Tibial artery (tissue), 4 donors: ENCODE data around the gene SEMA5B.

Source experiments
- DNase-seq, 2 donors: peaks; one replicate each; pipeline ENCODE4 v3.0.0-alpha.2; 2019
- H3K27ac ChIP-seq, 2 donors: fragments of 200-600 bp; sonication (generic) in 1 of 2; 1 replicate in 1 of 2; 2 replicates in 1 of 2; pipeline ENCODE4 v1.5.1; 2018 to 2019; ENCODE audit warnings: mild to moderate bottlenecking in 1 of 2
- H3K27me3 ChIP-seq, 2 donors: fragments of 200-600 bp; sonication (generic) in 1 of 2; one replicate each; pipeline versions ENCODE4 v1.5.1 to v1.6.0; 2016 to 2019
- H3K36me3 ChIP-seq, 3 donors: fragments of 200-600 bp; sonication (generic) in 2 of 3; one replicate each; pipeline ENCODE4 v1.5.1; 2016 to 2019; ENCODE audit warnings: mild to moderate bottlenecking in 2 of 3
- H3K4me1 ChIP-seq, 4 donors: fragments of 200-600 bp; sonication (generic) in 2 of 4; 1 replicate in 3 of 4; 2 replicates in 1 of 4; pipeline ENCODE4 v1.5.1; 2016 to 2019
- H3K4me3 ChIP-seq, 2 donors: fragments of 200-600 bp; sonication (generic) in 1 of 2; 1 replicate in 1 of 2; 2 replicates in 1 of 2; pipeline ENCODE4 v1.5.1; 2018 to 2019; ENCODE audit warnings: mild to moderate bottlenecking in 2 of 2
- H3K9me3 ChIP-seq, 3 donors: fragments of 200-600 bp; sonication (generic) in 1 of 3; one replicate each; pipeline ENCODE4 v1.5.1; 2016 to 2019
- intact Hi-C: fragments of 100-400 bp; cut with DNase I; formaldehyde crosslinking; loops from one replicate; pipeline ENCODE4 v1.15.0; 2023; ENCODE audit warnings: low total_unique reads
- TF ChIP-seq, protein P1 (sequence below), 2 experiments: fragments of 200-600 bp in 1 of 2; fragments of 450-650 bp in 1 of 2; IDR thresholded peaks; one replicate each; pipeline ENCODE4 v1.5.1; 2017 to 2019; ENCODE audit warnings: antibody characterized with exemption in 2 of 2, mild to moderate bottlenecking in 1 of 2, moderate library complexity in 1 of 2

SEMA5B gene

DNA sequence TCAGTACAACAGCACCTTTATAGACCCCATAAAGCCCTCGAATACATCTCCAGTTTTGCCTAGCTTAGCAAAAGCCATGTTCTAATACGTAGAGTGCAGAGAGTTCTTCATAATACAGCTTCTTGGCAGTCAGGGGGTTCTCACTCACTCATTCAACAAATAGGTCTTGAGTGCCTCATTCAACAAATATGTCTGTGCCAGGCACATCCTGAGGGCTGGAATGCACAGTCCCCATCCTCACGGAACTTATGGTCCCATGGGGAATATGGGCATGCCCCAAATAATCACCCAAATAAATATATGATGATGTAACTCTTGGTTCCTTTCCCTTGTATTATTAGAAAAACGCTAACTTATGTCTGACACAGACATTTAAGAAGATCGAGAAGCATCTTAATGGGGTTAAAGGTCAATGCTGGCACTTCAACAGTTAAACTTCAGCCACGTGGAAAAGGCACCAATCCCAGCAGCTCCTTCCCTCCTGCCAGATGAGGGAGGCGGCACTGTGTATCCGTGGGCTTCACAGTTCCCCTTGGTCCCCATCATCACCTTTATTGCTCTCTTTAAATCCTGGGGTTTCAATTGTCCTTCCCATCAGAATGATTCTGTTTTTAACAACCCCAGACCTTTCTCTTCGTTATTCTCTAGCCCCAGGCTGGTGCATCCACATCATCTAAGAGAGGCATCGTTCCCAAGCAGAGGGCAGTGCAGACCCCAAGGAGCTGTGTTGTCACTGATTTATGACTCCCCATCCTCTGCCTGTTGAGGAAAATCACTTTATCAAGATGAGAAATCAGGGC, 18.9 kb upstream of the SEMA5B start:
- Histone ChIP-seq H3K27me3 (no peaks in the 10 kb centered on the region), H3K4me1 (peaks cover 0 to 19% (median 13%) of the 10 kb centered on the region in 4 donors), H3K27ac (no peak overlapping the region), H3K4me3 (no peak overlapping the region), H3K36me3 (no peaks in the 10 kb centered on the region), H3K9me3 (no peaks in the 10 kb centered on the region)
- no peak for DNase-seq
- TF ChIP-seq, protein P1, sequence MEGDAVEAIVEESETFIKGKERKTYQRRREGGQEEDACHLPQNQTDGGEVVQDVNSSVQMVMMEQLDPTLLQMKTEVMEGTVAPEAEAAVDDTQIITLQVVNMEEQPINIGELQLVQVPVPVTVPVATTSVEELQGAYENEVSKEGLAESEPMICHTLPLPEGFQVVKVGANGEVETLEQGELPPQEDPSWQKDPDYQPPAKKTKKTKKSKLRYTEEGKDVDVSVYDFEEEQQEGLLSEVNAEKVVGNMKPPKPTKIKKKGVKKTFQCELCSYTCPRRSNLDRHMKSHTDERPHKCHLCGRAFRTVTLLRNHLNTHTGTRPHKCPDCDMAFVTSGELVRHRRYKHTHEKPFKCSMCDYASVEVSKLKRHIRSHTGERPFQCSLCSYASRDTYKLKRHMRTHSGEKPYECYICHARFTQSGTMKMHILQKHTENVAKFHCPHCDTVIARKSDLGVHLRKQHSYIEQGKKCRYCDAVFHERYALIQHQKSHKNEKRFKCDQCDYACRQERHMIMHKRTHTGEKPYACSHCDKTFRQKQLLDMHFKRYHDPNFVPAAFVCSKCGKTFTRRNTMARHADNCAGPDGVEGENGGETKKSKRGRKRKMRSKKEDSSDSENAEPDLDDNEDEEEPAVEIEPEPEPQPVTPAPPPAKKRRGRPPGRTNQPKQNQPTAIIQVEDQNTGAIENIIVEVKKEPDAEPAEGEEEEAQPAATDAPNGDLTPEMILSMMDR (IDR thresholded peaks at IDR 0.05), result no peak
- intact Hi-C loops, result no loop called here

DNA sequence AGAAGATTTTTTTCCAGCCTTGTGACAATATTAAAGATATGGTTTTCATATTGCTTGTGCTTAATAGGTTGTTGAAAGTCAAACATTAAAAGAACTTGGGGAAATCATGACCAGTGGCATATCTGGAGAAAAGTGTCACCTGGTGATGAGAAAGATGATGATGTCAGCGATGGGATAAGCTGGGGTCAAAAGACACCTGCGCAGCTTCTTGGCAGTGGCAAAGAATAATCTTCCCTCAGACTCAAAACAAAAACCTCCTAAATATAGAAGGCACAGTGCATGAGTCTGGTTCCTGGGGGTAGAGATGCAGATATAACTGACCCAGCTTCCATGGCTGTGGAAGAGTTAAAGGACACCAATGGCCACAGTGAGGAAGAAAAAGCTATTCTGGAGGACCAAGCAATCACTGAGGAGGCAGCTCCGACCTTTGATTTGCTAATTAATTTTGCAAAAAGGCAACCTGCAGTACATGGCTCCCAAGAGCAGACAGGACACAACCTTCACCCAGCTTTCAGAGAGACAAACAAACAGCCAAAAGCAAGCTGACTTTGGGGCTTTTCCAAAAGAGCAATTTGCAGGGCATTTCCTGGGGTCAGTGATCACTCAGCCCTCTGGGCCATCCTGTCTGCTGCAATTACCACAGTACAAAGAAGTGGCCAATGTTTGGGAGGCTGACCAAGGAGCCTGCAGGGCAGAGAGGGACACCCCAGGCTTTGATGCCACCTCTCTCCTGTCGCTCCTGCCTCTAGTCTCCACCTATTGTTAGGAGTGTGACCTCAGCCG, 17.6 kb upstream of the SEMA5B start:
- no peak for DNase-seq

DNA sequence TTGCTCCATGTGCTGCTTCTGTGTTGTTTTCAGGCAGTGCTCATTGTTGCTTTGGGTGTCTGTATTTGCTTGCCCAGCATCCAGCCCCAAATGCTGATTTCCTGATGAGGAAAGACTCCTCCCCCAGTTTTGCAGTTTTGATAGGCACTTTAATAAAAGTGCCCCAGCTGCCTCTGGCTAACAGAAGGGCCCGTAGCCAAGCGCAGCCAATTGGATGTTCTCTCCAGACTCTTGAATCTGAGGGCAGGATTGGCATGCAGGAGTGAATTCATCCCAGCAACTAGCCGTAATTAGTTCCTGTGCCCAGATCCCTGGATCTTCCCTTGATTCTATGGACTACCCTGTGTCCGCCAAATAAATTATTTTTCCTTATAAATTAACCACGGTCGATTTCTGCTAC, 14.8 kb upstream of the SEMA5B start:
- intact Hi-C loops, result no loop called here

More for the DNA sequence above, 17.6 kb upstream of the SEMA5B start:
- H3K4me3 ChIP-seq, result no peak overlapping the region
- peaks cover 0 to 19% (median 13%) of the 10 kb centered on the region in 4 donors for H3K4me1 ChIP-seq
- intact Hi-C loops, result no loop called here
- H3K27ac ChIP-seq, result no peak overlapping the region
- H3K9me3 ChIP-seq, result no peaks in the 10 kb centered on the region
- H3K27me3 ChIP-seq, result no peaks in the 10 kb centered on the region
- H3K36me3 ChIP-seq, result no peaks in the 10 kb centered on the region
- TF ChIP-seq, protein P1 (IDR thresholded peaks at IDR 0.05), result no peak

DNA sequence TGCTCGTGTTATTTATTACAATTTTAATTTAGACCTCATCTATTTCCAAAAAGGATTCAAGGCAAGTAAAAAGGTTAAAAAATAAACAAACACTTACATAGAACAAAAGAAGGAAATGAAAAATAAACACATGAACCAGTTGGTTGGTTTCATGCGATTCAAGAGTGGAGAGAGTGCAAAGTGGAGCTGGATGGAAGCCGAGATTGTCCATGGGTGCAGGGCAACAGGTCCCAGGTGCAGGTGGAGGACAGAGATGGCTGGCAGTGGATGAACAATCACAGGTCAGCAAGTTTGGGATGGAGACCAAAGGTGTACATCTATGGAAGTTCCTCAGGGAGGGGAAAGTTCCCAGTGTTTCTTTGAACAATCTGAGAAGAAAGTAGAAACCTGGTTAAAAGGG, 11.6 kb upstream of the SEMA5B start:
- Histone ChIP-seq H3K27ac (no peak overlapping the region), H3K4me1 (peaks cover 0 to 21% (median 8%) of the 10 kb centered on the region in 4 donors), H3K4me3 (no peak overlapping the region), H3K9me3 (no peaks in the 10 kb centered on the region), H3K36me3 (no peaks in the 10 kb centered on the region), H3K27me3 (peaks cover 0 to 4% of the 10 kb centered on the region in 2 donors)
- no peak for DNase-seq
- intact Hi-C loops, result no loop called here
- TF ChIP-seq, protein P1 (IDR thresholded peaks at IDR 0.05), result no peak

More for the DNA sequence above, 14.8 kb upstream of the SEMA5B start:
- no peak for DNase-seq
- TF ChIP-seq, protein P1 (IDR thresholded peaks at IDR 0.05), result no peak
- Histone ChIP-seq H3K36me3 (no peaks in the 10 kb centered on the region), H3K27ac (no peak overlapping the region), H3K9me3 (no peaks in the 10 kb centered on the region), H3K4me3 (no peak overlapping the region), H3K4me1 (peaks cover 0 to 27% (median 14%) of the 10 kb centered on the region in 4 donors), H3K27me3 (no peaks in the 10 kb centered on the region)

DNA sequence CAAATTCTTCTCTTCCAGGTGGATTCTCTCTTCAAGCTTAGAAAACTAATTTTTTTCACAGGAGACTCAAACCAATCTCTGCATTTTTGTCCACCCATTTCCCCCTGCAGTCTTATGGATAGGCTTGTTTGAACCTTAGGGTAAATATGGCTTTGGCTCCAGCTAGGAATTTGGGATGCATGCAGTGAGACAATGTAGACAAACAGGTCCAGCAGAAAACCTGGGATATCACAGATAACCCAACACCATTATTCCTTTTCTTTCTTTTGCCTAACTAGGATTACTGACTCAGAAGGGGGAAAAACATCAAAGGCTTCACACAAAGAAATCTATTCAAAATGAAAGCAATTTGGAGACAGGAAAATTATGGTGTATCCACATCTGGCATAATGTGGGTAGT, 11.2 kb upstream of the SEMA5B start:
- no peak overlapping the region for H3K4me3 ChIP-seq
- H3K36me3 ChIP-seq, result no peaks in the 10 kb centered on the region
- H3K4me1 ChIP-seq, result peaks cover 0 to 21% (median 8%) of the 10 kb centered on the region in 4 donors
- peaks cover 0 to 4% of the 10 kb centered on the region in 2 donors for H3K27me3 ChIP-seq
- TF ChIP-seq, protein P1 (IDR thresholded peaks at IDR 0.05), result no peak
- no peak for DNase-seq
- intact Hi-C loops, result no loop called here
- no peaks in the 10 kb centered on the region for H3K9me3 ChIP-seq
- H3K27ac ChIP-seq, result no peak overlapping the region
